Hematopoietic multipotent progenitor cell treated with erythropoietin and hydrocortisone succinate and interleukin-3 and kit ligand, for 4 days (in vitro differentiated cells): Measurements from ENCODE around the gene ORM2.
"Not testable (repeated sequence)": the region's sequence is repeated elsewhere in the genome, so short reads cannot be mapped to it uniquely, and the experiment has no call there.

Source experiments
- DNase-seq: peaks from one replicate; pipeline ENCODE4 v3.0.0-alpha.2; 2015

The ORM2 gene

DNA sequence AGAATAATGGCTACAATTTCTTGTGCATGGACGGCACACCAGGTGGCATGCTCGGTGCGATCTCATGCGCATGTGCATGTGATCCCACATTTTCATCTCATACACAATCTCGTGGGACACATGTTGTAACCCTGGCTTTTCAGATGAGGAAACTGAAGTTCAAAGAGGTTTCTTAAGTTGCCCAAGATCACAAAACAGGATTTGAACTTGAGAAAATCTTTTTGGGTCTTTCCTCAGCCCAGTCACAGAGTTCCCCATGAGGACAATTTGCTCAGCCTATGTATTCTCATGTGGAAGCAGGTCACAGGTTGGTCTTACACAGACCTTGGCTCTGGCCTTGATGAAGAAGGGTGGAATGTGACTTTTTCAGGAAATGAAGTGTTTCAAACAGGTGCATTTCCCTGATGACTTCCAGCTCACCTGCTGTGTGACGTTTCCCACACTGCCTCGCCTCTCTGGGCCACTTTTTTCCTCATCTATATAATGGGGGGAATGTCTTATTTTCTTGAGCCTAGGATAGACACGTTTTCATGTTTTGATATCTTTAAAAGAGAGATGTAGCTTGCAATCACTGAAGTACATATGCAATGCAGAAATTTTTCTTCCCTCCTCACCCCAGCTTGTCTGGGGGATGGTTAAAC, 13.8 kb upstream of the ORM2 start:
- peak; percentile 21 for DNase-seq

DNA sequence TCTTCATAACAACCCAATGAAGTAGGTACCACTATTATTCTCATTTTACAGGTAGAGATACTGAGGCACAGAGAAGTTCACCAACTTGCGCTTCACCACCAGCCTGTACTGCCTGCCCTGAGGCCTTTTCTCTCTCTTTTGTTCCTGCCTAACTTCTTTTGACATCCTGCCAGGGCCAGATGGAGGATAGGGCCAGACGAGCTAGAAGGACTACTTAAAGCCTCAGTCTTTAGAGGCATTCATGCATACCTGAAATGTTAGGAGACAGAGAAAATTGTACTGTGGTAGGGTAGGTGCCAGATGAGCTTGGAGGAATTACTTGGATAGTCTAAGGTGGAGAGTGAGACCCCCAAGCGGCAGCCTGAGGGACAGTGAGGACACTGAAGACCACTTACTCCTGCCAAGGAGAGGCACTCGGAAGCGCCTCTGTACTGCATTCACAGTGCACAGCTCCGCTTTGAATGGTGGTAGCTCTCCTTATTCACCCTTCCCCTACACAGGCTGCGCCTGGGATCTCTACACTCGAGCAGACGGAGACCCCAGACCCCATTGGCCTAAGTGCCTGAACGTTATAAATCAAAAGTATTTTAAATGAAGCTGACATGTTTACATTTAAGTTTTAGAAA, 13.0 kb upstream of the ORM2 start:
- DNase-seq, result no peak

DNA sequence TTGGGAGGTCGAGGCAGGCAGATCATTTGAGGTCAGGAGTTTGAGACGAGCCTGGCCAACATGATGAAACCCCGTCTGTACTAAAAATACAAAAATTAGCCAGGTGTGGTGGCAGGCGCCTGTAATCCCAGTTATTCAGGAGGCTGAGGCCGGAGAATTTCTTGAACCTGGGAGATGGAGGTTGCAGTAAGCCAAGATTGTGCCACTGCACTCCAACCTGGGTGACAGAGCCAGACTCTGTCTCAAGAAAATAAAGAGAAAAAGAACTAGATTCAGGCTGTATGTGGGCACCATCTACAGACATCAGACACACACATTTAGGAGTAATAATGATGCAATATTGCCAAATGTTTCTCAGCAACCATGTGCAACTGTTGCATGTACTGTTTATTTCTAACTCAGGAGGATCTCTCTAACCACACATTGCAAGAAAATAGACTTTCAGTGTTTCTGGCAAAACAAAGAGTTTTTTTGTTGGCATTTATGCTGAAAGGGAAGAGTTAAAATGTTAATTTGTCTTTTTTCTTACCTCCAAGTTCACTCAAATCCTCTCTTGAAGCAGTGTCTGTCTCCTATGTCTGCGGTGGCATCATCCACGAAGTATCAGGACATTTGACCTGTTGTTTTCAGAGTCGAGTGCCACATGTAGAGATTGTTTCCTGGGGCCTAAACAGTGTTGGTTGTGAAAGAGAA, 11.9 kb upstream of the ORM2 start:
- DNase-seq, result peak; percentile 55

DNA sequence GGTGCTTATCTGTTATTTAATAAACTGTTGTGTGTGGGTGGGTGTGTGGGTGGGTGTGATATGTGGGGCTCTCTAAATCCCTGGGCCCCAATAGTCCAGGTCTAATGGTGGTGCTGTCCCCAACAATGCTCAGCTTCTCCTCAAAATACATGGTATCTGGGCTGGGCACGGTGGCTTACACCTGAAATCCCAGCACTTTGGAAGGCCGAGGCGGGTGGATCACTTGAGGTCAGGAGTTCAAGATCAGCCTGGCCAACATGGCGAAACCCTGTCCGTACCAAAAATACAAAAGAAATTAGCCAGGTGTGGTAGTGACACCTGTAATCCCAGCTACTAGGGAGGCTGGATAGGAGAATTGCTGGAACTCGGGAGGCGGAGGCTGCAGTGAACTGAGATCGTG, 11.3 kb upstream of the ORM2 start:
- no peak for DNase-seq

DNA sequence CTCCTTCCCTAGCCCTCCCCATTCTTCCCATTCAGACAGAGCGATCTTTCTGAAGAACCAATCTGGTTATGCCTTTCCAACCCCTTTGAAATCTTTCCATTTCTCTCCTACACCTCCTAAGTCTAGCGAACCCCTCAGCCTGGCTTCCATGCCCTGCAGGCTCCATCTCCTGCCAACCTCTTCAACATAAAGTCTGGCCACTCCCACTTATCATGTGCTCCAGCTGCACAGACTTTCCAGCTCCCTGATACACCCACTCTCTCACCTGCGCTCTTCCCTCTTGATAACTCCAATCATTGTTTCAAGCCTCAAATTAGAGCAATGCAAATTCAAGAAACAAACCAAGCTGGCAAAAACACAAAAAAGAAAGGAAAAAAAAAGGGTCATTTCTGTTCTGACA, 10.5 kb upstream of the ORM2 start:
- DNase-seq, result no peak

DNA sequence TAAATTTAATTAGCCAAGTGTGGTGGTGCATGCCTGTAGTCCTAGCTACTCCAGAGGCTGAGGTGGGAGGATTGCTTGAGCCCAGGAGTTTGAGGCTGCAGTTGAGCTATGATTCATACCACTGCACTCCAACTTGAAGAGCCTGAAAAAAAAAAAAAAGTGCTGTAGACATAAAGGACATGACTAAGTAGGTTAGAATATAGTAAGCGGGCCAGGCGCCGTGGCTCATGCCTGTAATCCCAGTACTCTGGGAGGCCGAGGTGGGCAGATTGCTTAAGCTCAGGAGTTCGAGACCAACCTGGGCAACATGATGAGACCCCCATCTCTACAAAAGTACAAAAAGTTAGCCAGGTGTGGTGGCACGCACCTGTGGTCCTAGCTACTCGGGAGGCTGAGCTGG, 9.0 kb upstream of the ORM2 start:
- DNase-seq, result not testable (repeated sequence)

DNA sequence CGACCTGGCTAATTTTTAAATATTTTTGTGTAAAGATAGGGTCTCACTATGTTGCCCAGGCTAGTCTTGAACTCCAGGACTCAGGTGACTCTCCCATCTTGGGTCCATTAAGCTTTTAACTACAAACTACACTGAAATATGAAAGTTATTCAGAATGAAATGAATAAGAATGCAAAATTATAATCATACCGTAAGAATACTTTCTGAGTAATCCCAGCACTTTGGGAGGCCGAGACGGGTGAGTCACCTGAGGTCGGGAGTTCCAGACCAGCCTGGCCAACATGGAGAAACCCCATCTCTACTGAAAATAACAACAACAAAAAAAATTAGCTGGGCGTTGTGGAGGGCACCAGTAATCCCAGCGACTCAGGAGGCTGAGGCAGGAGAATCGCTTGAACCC, 7.9 kb upstream of the ORM2 start:
- DNase-seq, result no peak

DNA sequence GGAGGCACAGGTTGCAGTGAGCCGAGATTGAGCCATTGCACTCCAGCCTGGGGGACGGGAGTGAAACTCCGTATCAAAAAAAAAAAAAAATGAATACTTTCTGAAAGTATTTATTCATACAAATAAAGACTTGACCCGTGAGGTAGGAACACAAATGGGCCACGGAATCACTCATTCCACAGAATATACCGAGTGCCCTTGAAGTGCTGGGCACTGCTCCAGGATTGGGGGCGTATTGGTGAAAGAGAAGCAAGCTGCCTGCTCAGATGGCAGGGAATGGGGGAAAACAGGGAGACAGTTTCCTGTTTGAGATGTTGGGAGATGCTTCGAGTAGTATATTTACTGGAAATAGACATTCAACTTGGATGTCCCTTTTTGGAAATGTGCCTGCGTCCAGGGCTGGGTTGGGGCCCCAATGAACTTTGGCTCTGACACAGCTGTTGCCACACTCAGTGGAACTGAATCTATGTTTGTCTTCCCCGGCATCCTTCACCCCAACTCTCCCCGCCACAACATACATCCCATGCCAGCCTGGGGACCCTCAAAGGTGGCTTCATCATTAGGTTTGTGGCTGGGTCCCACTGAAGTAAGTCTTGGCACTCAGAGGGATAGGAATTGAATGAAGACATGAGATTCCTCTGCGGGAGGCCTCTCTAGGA, 7.4 kb upstream of the ORM2 start:
- DNase-seq, result not testable (repeated sequence)

DNA sequence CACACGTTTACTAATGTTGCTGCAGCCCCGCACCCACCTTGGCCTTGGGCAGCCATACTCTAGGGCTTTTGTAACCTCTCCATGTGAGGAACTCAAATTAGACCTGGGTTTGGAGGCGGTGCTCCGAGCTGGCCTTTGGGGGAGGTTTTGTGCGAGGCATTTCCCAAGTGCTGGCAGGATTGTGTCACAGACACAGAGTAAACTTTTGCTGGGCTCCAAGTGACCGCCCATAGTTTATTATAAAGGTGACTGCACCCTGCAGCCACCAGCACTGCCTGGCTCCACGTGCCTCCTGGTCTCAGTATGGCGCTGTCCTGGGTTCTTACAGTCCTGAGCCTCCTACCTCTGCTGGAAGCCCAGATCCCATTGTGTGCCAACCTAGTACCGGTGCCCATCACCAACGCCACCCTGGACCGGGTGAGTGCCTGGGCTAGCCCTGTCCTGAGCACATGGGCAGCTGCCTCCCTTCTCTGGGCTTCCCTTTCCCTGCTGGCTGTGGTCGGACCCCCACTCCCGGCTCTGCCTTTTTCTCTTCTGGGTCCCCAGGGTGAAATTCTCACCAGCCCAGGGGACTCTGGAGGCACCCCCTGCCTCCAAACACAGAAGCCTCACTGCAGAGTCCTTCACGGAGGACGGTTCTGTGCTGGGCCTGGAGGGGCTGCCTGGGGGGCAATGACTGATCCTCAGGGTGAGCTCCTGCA, 6.7 kb upstream of the ORM2 start, which contains the start of gene ORM1:
Gene ORM1, plus strand, starts transcription at position 268 of the 701 bp plus-strand sequence. Its CDS starts 36 bp downstream, at position 304.
- DNase-seq, result not testable (repeated sequence)

DNA sequence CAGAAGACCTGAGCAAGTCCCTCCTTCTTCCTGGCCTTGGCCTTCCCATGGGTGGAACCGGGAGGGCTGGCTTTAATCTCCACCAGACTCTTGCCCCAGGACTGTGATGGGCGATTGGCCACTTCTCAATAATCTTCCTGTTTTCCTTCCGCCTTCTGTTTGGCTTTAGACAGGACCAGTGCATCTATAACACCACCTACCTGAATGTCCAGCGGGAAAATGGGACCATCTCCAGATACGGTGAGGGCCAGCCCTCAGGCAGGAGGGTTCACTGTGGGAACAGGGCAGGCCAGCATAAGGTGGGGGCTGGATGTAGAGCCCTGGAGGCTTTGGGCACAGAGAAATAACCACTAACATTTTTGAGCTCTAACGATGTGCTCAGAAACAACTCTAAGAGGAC, 5.8 kb upstream of the ORM2 start:
- DNase-seq, result not testable (repeated sequence)

DNA sequence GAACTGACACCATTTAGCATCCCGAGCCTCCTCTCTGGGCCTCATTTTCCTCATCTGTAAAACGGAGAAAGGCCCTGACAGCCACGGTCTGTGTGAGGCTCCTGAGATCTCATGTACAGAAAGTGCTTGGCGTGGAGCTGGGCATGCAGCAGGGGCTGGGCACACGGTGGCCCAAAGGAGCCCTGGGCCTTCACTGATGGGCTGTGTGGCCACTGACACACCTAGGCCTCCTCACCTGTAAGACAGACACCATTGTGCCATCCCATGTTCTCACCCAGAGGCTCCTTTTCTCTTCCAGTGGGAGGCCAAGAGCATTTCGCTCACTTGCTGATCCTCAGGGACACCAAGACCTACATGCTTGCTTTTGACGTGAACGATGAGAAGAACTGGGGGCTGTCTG, 5.2 kb upstream of the ORM2 start:
- no peak for DNase-seq

DNA sequence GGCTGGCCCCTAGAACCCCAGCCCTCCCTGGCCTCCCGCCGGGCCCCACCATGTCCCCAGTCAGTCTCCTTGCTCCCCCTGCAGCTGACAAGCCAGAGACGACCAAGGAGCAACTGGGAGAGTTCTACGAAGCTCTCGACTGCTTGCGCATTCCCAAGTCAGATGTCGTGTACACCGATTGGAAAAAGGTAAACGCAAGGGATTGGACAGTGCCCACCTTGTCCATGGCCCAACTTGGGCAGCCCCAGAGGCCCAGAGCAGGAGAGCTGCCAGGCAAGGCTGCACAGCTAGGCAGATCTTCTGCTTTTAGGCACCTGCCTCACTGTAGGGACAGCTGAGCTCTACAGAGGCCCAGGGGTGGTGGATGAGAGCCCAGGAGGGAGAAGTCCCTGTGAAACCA, 4.7 kb upstream of the ORM2 start:
- DNase-seq, result not testable (repeated sequence)

DNA sequence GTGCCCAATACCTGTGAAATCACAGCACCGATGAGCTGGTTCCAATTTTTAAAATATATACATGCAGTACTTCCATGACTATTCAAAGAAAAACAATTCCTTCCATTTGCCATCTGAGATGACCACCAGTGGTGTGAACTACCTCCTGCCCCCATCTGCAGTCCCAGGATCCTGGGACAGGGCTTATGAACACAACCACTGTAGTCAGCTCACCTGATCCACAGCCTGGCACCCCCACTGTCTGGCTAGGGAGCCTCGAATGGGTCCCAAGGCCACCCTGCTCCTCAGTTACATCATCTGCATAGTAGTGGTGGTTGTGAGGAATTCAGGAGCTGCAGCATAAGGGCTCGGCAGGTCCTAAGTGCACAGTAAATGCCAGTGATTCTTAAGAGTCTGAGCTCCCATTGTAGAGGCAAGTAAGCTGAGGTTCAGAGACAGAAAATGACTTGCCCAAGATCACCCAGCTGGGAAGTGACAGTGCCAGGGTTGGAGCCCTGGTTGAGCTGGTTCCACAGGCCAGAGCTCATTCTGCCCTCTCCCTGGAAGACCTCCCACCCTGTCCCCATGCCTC, 3.9 kb upstream of the ORM2 start:
- DNase-seq, result not testable (repeated sequence)

DNA sequence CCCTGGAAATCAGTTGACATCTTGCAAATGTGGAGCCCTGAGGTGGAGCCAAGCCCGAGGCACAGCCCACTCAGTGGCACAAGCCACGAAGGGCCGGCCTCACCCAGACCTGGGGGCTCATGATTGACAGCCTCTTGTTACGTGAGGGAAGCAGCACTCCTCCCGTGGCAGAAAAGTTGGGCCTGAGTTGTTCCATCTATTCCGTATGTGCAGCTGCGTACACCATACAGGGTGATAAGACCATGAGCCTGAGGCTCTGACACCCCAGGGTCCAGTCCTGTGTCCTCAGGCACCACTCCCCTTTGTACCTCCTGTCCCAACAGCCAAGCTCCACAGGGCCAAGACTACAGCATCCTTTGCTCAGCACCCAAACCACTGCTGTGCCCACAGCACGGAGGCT, 1.9 kb upstream of the ORM2 start:
- DNase-seq, result no peak

DNA sequence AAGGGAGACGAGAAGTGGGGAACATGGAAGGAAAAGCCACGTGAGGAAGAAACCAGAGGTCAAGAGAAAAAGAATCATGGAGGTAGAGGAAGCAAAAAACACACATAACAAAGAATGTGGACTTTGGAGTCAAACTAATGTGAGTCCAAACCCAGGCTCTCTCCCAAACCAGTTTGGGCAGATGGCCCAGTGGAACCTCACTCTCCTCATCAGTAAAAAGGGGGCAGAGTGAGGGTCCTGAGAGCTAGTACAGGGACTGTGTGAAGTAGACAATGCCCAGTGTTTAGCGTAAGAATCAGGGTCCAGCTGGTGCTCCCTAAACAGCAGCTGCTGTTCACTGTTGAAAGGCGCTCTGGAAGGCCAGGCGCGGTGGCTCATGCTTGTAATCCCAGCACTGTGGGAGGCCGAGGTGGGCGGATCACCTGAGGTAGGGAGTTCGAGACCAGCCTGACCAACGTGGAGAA, 1.3 kb upstream of the ORM2 start:
- DNase-seq, result not testable (repeated sequence)

DNA sequence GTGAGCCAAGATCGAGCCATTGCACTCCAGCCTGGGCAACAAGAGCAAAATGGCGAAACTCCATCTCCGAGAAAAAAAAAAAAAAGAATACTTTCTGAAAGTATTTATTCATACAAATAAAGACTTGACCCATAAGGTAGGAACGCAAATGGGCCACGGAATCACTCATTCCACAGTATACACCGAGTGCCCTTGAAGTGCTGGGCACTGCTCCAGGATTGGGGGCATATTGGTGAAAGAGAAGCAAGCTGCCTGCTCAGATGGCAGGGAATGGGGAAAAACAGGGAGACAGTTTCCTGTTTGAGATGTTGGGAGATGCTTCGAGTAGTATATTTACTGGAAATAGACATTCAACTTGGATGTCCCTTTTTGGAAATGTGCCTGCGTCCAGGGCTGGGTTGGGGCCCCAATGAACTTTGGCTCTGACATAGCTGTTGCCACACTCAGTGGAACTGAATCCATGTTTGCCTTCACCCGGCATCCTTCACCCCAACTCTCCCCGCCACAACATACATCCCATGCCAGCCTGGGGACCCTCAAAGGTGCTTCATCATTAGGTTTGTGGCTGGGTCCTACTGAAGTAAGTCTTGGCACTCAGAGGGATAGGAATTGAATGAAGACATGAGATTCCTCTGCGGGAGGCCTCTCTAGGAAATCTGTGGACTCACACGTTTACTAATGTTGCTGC, 588 bp upstream of the ORM2 start:
- not testable (repeated sequence) for DNase-seq

DNA sequence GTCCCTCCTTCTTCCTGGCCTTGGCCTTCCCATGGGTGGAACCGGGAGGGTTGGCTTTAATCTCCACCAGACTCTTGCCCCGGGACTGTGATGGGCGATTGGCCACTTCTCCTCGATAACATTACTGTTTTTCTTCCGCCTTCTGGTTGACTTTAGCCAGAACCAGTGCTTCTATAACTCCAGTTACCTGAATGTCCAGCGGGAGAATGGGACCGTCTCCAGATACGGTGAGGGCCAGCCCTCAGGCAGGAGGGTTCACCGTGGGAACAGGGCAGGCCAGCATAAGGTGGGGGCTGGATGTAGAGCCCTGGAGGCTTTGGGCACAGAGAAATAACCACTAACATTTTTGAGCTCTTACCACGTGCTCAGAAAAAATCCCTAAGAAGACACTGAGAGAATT, 967 bp downstream of the ORM2 start:
- DNase-seq, result no peak

DNA sequence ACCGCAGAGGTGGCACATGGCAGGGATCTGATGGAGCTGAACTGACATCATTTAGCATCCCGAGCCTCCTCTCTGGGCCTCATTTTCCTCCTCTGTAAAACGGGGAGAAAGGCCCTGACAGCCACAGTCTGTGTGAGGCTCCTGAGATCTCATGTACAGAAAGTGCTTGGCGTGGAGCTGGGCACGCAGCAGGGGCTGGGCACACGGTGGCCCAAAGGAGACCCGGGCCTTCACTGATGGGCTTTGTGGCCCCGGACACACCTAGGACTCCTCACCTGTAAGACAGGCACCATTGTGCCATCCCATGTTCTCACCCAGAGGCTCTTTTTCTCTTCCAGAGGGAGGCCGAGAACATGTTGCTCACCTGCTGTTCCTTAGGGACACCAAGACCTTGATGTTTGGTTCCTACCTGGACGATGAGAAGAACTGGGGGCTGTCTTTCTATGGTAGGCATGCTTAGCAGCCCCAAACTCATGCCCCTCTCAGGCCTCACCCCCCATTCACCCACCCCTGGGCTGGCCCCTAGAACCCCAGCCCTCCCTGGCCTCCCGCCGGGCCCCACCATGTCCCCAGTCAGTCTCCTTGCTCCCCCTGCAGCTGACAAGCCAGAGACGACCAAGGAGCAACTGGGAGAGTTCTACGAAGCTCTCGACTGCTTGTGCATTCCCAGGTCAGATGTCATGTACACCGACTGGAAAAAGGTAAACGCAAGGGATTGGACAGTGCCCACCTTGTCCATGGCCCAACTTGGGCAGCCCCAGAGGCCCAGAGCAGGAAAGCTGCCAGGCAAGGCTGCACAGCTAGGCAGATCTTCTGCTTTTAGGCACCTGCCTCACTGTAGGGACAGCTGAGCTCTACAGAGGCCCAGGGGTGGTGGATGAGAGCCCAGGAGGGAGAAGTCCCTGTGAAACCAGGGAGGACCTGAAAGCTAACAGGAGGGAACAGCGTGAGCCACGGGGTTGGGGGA, 1.8 kb downstream of the ORM2 start:
- DNase-seq, result not testable (repeated sequence)

DNA sequence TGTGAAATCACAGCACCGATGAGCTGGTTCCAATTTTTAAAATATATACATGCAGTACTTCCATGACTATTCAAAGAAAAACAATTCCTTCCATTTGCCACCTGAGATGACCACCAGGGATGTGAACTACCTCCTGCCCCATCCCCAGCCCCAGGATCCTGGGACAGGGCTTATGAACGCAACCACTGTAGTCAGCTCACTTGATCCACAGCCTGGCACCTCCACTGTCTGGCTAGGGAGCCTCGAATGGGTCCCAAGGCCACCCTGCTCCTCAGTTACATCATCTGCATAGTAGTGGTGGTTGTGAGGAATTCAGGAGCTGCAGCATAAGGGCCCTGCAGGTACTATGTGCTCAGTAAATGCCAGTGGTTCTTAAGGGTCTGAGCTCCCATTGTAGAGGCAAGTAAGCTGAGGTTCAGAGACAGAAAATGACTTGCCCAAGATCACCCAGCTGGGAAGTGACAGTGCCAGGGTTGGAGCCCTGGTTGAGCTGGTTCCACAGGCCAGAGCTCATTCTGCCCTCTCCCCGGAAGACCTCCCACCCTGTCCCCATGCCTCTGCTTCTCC, 2.9 kb downstream of the ORM2 start:
- DNase-seq, result not testable (repeated sequence)

DNA sequence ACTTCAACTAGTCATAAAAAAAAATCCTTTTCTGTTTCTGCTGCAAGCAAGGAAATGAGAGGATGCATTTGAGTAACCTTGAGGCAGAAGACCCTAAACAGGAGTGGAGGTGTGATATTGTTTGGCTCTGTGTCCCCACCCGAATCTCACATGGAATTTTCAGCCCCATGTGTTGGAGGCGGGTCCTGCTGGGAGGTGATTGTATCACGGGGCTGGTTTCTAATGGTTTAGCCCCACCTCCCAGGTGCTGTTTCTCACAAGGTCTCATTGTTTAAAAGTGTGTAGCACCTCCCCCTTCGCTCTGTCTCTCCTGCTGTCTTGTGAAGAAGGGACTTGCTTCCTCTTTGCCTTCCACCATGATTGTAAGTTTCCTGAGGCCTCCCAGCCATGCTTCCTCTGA, 4.0 kb downstream of the ORM2 start:
- not testable (repeated sequence) for DNase-seq
